ENCODE measurements around the gene ANKRD9. TPM values are rescaled to one million over a fixed set of nuclear protein-coding genes. Genes with fewer than 3 reads are reported as not detected.

Gene ANKRD9
- total and polyA plus RNA-seq, 9 of the 15 experiments (the other 6 are each of a cell fraction or from before 2014, with no cell fraction given) = 0.04 to 32.9 (median 5.3) TPM

GRCh38 chr14:102511538-102511937 lies 2.0 kb upstream of the ANKRD9 start:
- ChIA-PET CTCF (ENCODE audit: low intra/inter-chr PET ratio) (no interaction called here), POLR2A (no interaction called here)
- Histone ChIP-seq H3K27ac (ENCODE audit: extremely low read depth, low read depth, low read length) (no peak overlapping the region), H3K4me3 (no peak overlapping the region), H3K27me3 (ENCODE audit: control insufficient read depth in 2 of 2, insufficient read depth in 2 of 2, low read length in 2 of 2) (no peaks in the 10 kb centered on the region), H3K4me2 (ENCODE audit: insufficient read depth, low read length) (no peak overlapping the region), H2AFZ (ENCODE audit: low read depth, low read length) (no peak overlapping the region), H3K79me2 (ENCODE audit: control insufficient read depth, insufficient read depth, low read length) (peaks cover 15% of the 10 kb centered on the region; the same call in 2 of the 3 replicates), H3K4me1 (replicated peaks in 1 of 2; ENCODE audit: control insufficient read depth in 2 of 2, insufficient read depth in 2 of 2, low read length in 2 of 2) (peaks cover 8 to 56% of the 10 kb centered on the region in 2 experiments; a peak in 4 of 5 replicates), H4K20me1 (replicated peaks; ENCODE audit: control insufficient read depth, insufficient read depth, low read length) (peaks cover 4% of the 10 kb centered on the region; the same call in 1 of the 2 replicates), H3K36me3 (ENCODE audit: control insufficient read depth, insufficient read depth, low read length) (peaks cover 6% of the 10 kb centered on the region; the same call in 1 of the 3 replicates), H3K9me3 (replicated peaks; ENCODE audit: control insufficient read depth, insufficient read depth, low read depth, low read length) (no peaks in the 10 kb centered on the region), H3K9ac (ENCODE audit: insufficient read depth in 1 of 2, low read depth in 2 of 2, low read length in 2 of 2) (peak overlapping the region in 1 of 2 experiments; percentile 86; a peak in 2 of 4 replicates), H3K9me1 (ENCODE audit: control insufficient read depth, insufficient read depth, low read length) (no peaks in the 10 kb centered on the region)
- BruUV-seq (replicated peaks) = no TSS peak
- 77% methylated on average over 4 of the region's 5 CpGs for WGBS (ENCODE audit: insufficient coverage, low coverage, missing lambda C conversion rate)
- no peak for ATAC-seq
- in situ Hi-C loops (cut with MboI) (loop anchor here (10.0 to 25.0 kb wide), 2 partner anchors 187 to 401 kb away; partner anchors contain the start of gene AMN), intact Hi-C loops (cut with micrococcal nuclease) (no loop called here)
- FAIRE-seq = no peak
- DNase-seq (ENCODE audit: extremely low read depth in 1 of 4, low spot score in 3 of 4) = no peak
- no peak for TF ChIP-seq YY1 (IDR thresholded peaks at IDR 0.05; ENCODE audit: borderline replicate concordance in 1 of 3, control insufficient read depth in 1 of 3, extremely low read depth in 1 of 3, insufficient read depth in 3 of 3, insufficient read length in 1 of 3, insufficient replicate concordance in 2 of 3, low read depth in 1 of 3, low read length in 2 of 3)
- TF ChIP-seq, protein P1, sequence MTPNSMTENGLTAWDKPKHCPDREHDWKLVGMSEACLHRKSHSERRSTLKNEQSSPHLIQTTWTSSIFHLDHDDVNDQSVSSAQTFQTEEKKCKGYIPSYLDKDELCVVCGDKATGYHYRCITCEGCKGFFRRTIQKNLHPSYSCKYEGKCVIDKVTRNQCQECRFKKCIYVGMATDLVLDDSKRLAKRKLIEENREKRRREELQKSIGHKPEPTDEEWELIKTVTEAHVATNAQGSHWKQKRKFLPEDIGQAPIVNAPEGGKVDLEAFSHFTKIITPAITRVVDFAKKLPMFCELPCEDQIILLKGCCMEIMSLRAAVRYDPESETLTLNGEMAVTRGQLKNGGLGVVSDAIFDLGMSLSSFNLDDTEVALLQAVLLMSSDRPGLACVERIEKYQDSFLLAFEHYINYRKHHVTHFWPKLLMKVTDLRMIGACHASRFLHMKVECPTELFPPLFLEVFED (CRISPR knock-in tag; conservative IDR thresholded peaks at IDR 0.05) = no peak
- no peak for TF ChIP-seq SETDB1 (IDR thresholded peaks at IDR 0.05; ENCODE audit: low read length)
- TF ChIP-seq NR3C1 (CRISPR knock-in tag; IDR thresholded peaks at IDR 0.05) = no peak
- TF ChIP-seq RAD51 (IDR thresholded peaks at IDR 0.05; ENCODE audit: borderline replicate concordance, low read depth) = no peak
- TF ChIP-seq NFATC3 (IDR thresholded peaks at IDR 0.05) = no peak
- no peak for TF ChIP-seq ZNF445 (CRISPR knock-in tag; IDR thresholded peaks at IDR 0.05; ENCODE audit: low read depth)
- no peak for TF ChIP-seq RNF2 (IDR thresholded peaks at IDR 0.05)
- TF ChIP-seq, protein P2, sequence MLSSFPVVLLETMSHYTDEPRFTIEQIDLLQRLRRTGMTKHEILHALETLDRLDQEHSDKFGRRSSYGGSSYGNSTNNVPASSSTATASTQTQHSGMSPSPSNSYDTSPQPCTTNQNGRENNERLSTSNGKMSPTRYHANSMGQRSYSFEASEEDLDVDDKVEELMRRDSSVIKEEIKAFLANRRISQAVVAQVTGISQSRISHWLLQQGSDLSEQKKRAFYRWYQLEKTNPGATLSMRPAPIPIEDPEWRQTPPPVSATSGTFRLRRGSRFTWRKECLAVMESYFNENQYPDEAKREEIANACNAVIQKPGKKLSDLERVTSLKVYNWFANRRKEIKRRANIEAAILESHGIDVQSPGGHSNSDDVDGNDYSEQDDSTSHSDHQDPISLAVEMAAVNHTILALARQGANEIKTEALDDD (IDR thresholded peaks at IDR 0.05) = no peak
- no peak for TF ChIP-seq TGIF2 (CRISPR knock-in tag; IDR thresholded peaks at IDR 0.05)
- TF ChIP-seq NR2C1 (IDR thresholded peaks at IDR 0.05) = no peak
- TF ChIP-seq NR2C1 (tag; IDR thresholded peaks at IDR 0.05) = no peak
- TF ChIP-seq CC2D1A (IDR thresholded peaks at IDR 0.05) = no peak
- no peak for TF ChIP-seq SRSF3 (IDR thresholded peaks at IDR 0.05; ENCODE audit: insufficient read depth, low read length)
- no peak for TF ChIP-seq ZBTB1 (CRISPR knock-in tag; IDR thresholded peaks at IDR 0.05; ENCODE audit: borderline replicate concordance, low read depth)
- no peak for TF ChIP-seq CBX1 (IDR thresholded peaks at IDR 0.05; ENCODE audit: low read depth)
- TF ChIP-seq ARID3A (IDR thresholded peaks at IDR 0.05; ENCODE audit: borderline replicate concordance, low read depth, low read length) = no peak
- TF ChIP-seq HLTF (IDR thresholded peaks at IDR 0.05) = no peak
- no peak for TF ChIP-seq ELF2 (CRISPR knock-in tag; IDR thresholded peaks at IDR 0.05)
- TF ChIP-seq ZNF277 (CRISPR knock-in tag; IDR thresholded peaks at IDR 0.05; ENCODE audit: borderline replicate concordance) = no peak
